Vagina (tissue), 2 donors: ENCODE data around the gene TBX15.

Experiments
- POLR2AphosphoS5 ChIP-seq, 2 donors: sonication (generic); formaldehyde crosslinking; IDR thresholded peaks; one replicate each; pipeline ENCODE4 v1.9.0; 2017; ENCODE audit warnings: antibody characterized with exemption in 2 of 2, mild to moderate bottlenecking in 2 of 2, low read depth in 1 of 2; ENCODE audit not compliant: insufficient read depth in 1 of 2
- TF ChIP-seq, protein P1 (sequence below), 3 experiments: fragments of 450-650 bp in 2 of 3; fragments of 200-600 bp in 1 of 3; sonication (generic) in 1 of 3; IDR thresholded peaks; one replicate each; pipeline ENCODE4 v1.5.1; 2017 to 2019; ENCODE audit warnings: antibody characterized with exemption in 3 of 3, mild to moderate bottlenecking in 2 of 3, moderate library complexity in 2 of 3

DNA sequence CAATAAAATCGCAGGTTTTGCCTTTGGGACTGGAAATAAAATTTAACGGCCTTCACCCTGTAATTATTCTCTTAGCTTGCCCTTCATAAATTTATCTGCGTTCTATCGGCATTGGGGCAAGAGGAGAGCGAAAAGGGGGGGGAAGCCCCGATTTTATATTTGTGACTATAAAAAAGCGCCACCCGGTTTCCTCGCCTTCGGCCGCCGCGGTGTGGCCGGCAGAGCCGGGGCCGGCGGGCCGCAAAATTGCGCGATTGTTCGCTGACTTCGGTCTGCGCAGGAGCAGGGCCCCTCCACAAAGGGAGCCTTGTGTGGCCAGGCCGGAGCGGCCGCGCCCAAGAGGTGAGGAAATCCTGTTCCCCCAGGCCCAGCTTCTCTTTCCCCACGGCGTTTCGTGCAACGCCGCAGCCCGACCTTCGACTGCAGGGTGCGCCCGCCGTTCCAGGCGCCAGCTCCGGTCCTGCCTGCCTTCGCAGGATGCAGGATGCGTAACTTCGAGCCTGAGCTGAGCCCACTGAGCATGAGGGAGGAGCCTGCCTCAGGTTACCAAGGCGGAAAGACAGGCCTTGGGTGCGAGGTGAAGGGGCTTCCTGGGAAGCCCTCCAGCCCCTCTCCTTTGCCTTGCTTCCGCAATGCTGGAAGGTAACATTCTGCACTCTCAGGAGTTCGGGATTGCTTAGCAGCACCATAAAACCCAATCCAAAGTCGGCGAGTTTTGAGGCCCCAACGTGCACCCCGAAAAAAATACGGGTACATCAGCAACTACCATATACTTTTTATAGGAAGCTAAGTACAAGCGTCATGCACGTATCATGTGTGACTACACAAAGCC, 4.9 kb upstream of the TBX15 start:
- TF ChIP-seq, protein P1, sequence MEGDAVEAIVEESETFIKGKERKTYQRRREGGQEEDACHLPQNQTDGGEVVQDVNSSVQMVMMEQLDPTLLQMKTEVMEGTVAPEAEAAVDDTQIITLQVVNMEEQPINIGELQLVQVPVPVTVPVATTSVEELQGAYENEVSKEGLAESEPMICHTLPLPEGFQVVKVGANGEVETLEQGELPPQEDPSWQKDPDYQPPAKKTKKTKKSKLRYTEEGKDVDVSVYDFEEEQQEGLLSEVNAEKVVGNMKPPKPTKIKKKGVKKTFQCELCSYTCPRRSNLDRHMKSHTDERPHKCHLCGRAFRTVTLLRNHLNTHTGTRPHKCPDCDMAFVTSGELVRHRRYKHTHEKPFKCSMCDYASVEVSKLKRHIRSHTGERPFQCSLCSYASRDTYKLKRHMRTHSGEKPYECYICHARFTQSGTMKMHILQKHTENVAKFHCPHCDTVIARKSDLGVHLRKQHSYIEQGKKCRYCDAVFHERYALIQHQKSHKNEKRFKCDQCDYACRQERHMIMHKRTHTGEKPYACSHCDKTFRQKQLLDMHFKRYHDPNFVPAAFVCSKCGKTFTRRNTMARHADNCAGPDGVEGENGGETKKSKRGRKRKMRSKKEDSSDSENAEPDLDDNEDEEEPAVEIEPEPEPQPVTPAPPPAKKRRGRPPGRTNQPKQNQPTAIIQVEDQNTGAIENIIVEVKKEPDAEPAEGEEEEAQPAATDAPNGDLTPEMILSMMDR (IDR thresholded peaks at IDR 0.05), result no peak
- no peak for TF ChIP-seq POLR2AphosphoS5 (IDR thresholded peaks at IDR 0.05; ENCODE audit: insufficient read depth in 1 of 2, low read depth in 1 of 2)
